Frontal cortex (tissue), 4 donors: ENCODE measurements around the gene GDPGP1. TPM values are rescaled to one million over a fixed set of nuclear protein-coding genes. Genes with fewer than 3 reads are reported as not detected.

Source experiments
- DNase-seq, 2 donors: peaks; one replicate each; pipeline ENCODE4 v3.0.0; 2012; ENCODE audit warnings: low spot score in 2 of 2
- FAIRE-seq: peaks from 2 replicates; lab custom pipeline; 2012; peaks lifted over from hg19 to GRCh38; lab: Jason Lieb, UNC
- total RNA-seq: library from RNA; depleted of rRNA; stranded (reverse); fragments of >200 nt; gene quantifications from one replicate; pipeline ENCODE4 v1.2.3, GENCODE V29; 2014
- donor health status: control.
- donor health status: control.
- donor health status: control.

Gene GDPGP1
- total RNA-seq, 1 donor from 2014 or later, result 4.9 TPM

DNA sequence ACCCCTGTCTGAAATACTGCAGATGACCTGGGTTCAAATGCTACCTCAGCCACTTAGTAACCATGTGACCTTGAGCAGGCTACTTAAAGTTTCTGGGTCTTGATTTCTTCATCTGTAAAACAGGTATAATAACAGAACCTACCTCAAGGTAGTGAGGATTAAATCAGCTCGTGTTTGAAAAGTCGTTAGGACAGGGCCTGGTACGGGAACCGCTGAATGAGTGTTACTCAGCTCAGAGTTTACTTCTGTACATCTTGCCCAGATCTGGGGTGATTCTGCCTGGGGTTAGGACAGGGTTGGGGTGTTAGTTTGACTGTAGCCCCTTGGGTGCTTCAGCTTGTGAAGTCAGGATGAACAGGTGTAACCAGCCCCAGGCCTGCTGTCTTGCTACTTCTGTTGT, 31.1 kb upstream of the GDPGP1 start:
- DNase-seq (no peak), FAIRE-seq (no peak)

DNA sequence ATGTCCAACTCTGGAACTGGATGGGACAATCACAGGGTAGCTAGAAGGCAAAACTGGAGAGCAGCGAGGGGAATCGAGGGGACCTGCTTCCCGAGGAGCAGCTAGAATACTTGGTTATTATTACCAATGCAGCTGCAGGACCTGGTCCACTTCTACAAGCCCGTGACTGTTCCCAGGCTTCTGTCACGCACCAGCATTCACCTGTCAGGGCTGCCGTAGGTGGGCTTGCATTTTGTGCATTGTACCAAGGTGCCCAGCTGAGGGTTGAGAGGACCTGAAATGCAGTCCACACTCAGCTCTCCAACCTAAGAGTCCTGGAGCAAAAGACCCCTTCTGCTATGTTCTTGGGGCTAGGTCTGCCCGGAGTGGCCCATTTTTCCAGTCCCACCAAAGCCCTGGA, 30.5 kb upstream of the GDPGP1 start:
- no peak for DNase-seq
- FAIRE-seq, result no peak

DNA sequence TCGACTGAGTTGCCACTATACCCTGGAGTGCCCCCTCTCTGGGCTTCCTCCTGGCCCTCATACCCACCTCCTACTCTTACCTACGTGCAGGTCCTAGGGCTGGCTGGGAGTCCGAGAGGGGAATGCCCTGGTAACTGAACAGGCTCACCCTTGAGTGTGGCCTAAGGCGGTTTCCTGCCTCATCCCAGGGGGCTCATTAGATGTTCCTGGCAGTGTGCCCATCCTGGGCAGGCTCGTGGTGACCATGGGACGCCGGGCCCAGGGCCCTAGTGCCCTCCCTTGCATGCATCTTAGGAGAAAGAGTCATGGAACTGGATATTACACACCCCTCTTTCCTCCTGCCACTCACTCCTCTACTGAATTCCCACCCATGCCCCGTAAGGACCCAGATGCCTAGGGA, 30.1 kb upstream of the GDPGP1 start:
- FAIRE-seq (no peak), DNase-seq (no peak)

DNA sequence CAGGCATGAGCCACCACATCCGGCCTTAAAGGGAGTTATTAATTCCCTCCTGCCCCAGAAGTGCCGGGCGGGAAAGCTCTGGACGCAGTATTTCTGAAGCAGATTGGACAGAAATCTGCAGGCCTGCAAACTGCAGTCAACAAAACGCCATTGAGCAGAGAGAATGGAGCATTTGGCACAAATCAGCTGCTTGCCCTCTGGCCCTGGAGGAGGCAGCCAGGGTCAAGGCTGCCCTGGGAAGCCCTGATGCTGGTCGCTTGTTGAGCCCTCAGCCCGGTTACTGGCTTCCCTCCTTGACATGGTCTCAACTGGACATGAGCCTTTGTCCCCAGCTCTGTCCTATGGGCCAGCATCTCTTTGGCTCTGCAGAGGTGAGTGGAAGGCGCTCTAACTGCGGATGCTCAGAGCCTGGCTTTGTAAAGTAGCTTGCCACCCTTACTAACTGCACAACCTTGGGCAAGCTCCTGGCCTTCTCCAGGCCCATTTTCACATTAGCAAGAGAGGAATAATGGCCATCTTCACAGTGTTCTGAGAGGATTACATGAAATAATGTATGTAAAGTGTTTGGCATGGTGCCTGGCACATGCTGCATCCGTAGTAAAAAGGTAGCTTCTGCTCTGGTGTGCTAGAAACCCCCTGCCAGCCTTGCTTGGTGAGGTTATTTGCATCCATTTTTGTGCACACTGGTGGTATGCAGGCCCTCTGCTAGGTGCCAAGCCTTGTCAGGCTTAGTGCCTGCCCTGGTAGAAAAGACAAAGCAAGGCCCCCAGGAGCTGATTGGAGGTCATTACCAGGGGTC, 28.8 kb upstream of the GDPGP1 start:
- DNase-seq (no peak), FAIRE-seq (no peak)

DNA sequence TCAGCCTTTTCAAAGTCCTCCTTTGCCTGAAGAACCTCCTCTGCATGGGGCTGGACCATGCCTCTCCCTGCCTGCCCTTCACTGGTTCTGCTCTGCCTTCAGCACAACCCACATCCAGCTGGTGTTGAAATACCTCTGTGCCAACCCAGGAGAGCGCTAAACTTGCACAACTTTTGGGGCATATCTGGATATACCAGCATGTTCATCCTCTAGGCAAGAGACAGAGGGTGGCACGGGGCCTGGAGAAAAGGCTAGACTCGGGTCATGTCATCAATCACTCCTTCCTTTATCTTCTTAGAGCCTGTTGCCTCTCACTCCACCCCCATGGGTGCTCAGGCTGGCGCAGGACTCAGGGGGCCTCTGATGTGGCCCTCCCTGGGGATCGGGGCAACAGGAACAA, 28.1 kb upstream of the GDPGP1 start:
- DNase-seq (no peak), FAIRE-seq (no peak)

DNA sequence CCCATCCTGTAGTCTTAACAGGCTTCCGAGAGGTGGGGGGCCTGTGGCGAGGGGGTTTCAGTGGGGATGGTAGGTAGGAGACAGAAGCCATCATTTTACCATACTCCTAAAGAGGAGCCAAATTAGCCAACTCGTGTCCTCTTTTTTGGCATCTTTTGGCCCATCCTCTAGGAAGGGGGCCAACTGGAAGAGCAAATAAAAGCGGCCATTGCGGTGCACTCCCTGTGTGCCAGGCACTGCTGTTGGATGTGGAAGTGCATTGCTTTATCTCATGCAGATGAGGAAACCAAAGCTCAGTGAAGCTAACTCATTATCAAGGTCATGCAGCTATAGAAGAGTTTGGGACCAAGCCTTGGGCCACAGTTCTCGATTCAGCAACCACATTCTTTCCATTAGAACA, 26.8 kb upstream of the GDPGP1 start:
- no peak for DNase-seq
- no peak for FAIRE-seq

DNA sequence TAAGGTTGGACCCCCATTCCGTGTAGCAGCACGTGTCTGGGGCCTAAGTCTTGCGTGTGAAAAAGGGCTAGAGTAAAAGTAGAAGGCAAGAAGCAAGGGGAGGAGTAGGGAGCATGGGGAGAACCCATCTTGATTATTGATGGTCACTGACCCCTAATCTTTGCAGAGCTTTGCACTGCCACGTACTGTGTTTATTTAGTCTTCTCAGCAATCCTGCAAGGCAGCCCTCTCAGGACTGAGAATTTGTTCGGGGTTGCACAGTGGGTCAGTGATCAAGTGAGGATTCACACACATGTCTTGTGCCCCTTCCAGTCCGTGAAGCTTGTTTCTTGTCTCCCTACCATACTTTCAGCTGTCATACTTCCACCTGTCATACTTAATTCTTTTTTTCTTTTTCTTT, 25.7 kb upstream of the GDPGP1 start:
- FAIRE-seq (no peak), DNase-seq (no peak)

DNA sequence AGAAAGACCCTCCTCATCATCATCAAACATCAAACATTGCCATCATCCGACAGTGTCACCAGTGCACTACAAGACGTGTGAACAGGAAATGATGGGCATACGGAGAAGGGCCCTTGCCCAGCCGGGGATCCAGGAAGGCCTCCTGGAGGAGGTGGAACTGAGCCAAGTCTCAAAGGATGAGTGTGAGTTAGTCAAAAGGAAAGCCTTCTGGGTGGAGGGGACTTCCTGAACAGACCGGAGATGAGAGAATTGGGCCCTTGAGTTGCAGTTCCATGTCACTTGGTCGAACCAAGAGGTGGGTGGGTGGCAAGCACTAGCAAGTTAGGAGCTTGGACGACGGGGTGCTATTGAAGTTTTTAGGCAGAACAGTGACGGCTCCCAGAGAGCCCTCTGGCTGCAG, 24.4 kb upstream of the GDPGP1 start:
- DNase-seq, result no peak
- FAIRE-seq, result no peak

DNA sequence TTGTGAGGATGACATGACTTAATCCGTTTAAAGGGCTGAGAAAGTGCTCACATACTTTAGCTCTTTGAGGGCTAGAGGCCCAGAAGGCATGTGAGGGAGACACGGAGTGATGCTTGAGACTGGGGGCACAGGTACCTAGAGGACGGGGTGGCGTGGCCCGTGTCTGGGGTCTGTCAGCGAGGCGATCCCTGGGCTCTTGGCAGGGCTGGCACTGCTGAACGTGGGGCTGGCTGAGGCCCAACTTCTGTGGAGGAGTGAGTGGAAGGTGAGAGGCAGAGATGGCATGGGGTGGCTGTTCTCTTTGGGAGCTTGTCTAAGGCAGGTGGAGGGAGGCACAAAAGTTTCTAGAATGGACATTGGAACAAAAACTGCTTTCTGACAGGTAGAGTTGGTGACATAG, 23.4 kb upstream of the GDPGP1 start:
- FAIRE-seq (no peak), DNase-seq (no peak)

DNA sequence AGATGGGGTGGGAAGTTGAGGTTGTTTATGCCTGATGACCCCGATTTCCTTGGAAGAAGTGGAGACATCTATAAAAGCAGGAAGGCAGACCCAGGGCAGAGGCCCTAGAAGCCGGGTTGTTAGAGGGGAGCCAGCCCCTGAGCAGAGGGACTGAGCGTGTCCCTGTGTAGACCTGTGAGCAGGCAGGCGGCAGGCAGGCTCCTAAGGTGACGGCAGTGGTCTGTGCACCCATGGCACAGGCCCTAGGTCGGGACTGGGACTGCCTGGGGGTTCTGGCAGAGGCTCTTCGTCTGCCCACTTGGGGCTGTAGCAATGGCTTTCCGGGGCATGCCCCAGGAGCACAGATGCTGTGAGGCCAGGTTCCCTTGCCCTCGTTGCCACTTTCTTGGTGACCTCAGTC, 23.0 kb upstream of the GDPGP1 start:
- DNase-seq (no peak), FAIRE-seq (no peak)

DNA sequence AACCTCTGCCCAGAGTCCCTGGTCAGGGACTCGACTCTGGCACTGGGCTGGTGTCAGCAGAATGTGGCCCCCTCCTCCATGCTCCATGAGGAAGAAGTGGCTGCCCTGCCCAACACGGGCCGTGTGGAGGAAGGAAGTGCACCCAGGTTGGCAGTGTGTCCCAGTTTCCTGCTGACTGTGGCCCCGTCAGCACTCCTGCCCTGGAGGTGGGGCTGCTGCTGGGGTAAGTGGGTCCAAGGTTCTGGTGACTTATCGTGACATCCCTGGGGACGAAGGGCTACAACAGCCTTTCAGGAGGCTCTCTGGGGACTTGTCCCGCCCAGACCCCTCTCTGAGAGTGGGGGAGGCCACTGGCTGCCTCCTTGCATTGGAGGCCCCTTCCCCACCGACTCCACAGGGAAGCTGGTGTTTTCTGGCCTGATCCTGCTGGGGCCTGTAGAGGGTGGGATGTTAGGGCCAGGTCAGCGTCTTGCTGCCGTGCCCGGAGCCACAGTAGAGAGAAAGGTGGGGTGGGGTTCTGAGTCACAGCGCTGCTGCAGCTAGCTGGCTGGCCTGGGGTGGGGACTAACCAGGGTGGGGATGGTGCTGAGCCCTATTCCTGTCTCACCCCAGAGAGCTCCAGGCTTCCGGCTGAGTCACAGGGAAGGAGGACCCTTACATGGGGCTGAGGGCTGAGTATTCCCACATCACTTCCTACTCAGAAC, 22.4 kb upstream of the GDPGP1 start:
- no peak for DNase-seq
- FAIRE-seq, result no peak

DNA sequence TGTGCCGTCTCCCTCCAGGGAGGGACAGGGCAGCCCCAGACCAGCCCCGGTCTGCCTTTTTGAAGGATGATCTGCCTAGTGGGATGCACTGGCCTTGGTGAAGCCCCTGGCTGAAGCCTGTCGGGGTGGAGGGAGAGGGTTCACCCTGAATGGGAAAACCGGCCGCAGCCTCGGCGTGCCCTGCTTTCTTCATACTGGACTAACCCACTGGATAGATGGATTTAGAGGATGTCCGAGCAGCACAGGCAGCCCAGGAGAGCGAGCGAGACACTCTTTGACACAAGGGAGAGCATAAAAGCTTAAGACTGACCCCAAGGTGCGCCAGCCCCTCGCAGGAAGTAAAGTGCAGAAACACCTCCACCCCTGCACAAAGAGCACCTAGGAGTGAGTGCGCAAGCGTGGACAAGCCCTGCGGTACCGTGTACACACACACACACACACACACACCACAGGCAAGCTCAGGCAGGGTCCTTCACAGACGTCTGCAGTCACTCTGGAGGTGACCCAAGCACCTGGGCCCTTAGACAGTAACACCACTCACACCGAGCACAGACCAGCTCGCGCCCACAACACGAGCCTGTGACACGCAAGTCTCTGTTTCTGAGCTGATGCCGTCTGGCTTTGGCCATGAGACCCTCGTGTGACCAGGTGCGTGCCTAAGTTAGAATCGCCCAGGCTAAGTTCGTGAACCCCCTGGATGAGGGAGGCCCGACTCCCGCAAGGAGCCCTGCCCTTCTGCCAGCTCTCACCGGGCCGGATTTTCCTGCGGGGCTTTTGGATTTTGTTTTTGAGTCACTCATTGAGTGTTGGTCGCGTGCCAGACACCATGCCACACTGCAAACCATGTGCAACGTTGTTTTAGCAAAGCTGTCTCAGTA, 21.5 kb upstream of the GDPGP1 start:
- FAIRE-seq (no peak), DNase-seq (no peak)

DNA sequence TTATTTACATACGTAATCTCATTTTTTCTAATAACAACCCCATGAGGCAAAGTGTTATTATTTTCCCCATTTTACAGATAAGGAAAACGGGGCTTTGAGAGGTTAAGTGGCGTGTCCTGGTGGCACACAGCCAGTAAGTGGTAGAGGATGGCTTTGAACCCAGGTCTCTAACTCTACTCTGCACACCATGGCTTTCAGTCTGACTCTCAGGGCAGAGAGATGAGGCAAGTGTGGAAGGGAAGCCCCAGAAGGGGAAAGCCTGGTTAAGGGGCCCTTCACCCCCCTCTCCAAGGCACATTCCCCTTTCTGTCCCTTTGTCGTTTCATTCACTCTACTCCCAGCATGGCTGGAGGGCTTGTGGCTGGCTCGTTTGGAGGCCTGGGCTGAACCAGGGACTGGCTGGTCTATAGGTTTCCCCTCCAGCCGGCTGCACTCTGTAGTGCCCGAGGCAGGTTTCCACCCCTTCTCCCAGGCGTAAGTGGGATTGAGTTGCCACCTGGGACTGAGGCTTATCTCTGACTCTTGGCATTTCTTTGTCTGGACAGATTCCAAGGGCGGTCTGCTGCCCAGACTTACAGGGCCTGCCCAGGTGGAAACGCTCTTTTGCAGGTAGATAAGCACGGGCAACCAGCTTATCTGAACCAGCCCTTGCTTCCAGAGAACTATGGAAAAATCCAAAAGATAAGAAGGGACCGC, 20.7 kb upstream of the GDPGP1 start:
- no peak for DNase-seq
- no peak for FAIRE-seq

DNA sequence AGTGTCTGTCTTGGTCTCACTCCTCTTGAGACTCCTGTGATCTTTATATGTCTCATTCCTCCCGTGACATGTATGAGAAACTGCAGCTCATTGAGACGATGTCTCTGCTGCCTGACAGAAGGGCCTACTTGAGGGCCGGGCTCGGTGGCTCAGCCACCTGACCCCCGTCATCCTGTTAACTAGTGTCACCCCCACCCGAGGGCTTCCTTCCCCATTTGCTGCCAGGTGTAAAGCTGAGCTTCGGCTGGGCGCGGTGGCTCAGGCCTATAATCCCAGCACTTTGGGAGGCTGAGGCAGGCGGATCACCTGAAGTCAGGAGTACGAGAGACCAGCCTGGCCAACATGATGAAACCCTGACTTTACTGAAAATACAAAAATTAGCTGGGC, 20.2 kb upstream of the GDPGP1 start:
- FAIRE-seq (no peak), DNase-seq (no peak)

DNA sequence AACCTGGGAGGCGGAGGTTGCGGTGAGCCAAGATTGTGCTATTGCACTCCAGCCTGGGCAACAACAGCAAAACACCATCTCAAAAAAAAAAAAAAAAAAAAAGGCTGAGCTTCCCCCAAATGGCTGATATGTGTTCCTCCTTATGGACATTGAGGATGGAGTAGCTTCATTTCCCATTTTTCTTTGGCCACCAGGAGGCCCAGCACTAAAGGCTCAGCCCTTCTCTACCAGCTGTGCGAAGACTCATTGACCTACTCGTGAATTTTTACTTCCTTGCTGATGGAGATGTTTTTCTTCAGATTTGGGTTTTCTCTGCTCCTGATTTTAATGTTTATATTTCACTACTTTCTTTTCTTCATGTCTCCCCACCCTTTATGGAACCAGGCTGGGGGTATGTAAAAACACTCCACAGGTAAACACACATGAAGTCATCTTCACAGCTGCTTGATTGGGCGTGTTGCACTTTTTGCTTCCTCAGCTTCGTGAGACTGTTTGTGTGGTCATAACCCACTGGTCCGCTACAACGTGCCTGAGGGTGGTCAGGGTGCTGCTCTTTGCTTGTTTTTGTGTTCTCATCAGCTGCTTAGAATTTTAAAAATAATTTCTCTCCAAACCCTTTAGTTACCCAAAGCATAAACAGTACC, 19.3 kb upstream of the GDPGP1 start:
- DNase-seq (no peak), FAIRE-seq (no peak)

DNA sequence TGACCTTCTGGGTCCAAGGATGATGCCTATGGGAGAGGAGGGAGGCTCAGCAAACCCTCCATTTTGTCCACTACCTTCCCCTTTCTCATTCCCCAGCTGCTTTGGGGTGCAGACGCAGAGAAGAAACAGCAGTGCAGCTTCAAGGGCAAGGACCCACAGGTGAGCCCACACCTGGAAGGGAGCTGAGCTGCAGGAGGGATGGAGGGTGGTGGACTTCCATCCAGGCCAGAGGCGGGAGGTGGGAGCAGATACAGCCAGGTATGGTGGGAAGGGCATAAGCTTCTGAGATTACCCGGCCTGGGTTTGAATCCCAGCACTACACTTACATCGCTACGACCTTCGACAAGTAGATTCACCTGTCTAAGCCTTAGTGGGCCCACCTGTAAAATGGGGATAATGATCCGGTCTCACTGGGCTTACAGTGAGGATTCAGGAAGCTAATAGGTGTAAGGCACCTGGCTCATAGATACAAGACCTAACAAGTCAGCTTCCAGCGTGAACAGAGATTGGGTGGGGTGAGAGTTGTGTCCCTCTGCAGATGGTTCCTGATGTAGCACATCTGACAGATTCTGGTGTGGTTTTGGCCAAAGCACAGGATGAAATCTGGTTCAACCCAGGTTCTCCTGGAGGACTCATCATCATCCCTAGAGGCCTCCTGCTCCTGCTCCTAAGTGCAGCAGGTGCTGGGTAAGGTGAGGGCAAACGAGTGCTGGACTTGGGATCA, 16.2 kb upstream of the GDPGP1 start:
- FAIRE-seq, result no peak
- no peak for DNase-seq

DNA sequence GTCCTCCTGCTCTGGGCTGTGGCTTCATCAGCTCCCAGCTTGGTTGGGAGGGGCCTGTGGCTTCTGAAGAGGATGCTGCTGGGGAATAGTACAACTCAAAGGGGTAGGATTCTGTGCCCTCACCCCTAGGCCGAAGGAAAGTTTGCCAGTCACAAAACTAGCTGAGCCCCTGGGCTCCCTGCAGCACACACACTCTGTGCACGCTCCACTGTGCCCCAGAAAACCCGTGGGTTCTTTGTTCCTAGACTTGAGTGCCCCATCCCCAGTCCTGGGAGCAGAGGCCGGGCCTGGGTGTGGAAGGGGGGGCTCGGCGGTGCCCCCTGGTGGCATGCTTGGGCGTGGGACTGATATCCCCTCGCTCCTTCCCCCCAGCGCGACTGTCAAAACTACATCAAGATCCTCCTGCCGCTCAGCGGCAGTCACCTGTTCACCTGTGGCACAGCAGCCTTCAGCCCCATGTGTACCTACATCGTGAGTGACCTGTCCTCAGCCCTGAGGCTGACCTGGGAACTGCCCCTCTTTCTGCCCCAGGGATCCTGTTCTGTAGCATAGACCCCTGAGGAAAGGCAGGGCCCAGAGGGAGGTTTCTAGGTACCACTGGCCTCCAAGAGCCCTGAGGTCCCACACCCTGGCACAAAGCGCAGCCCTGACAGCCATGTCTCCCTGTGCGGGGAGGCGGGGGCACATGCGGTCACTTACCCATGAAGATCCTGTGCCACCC, 14.4 kb upstream of the GDPGP1 start:
- peak in 1 of 2 donors; percentile 58 for DNase-seq

DNA sequence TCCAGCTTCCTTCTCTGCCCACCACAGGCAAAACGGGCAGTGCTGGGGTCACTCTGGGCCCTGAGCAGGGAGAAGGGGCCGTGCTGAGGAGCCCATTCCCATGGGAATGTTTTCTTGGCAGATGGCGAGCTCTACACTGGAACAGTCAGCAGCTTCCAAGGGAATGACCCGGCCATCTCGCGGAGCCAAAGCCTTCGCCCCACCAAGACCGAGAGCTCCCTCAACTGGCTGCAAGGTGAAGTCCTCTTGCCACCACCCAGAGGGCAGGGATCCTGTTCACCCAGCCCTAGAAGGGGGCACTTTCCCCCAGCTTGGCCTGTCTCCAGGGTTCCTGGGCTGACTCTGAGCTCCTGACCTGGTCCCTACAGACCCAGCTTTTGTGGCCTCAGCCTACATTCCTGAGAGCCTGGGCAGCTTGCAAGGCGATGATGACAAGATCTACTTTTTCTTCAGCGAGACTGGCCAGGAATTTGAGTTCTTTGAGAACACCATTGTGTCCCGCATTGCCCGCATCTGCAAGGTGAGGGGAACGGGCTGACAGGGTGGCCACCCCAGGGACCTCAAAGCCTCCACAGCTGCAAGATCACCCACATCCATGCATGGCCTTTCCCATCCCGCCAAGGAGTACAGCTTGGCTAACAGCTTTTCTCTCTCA, 12.6 kb upstream of the GDPGP1 start:
- DNase-seq (peak; percentile 79 to 87), FAIRE-seq (no peak)

More for the DNA sequence above, 14.4 kb upstream of the GDPGP1 start:
- FAIRE-seq, result no peak
